Measurements from ENCODE around the gene SPON1.

Gene SPON1

DNA sequence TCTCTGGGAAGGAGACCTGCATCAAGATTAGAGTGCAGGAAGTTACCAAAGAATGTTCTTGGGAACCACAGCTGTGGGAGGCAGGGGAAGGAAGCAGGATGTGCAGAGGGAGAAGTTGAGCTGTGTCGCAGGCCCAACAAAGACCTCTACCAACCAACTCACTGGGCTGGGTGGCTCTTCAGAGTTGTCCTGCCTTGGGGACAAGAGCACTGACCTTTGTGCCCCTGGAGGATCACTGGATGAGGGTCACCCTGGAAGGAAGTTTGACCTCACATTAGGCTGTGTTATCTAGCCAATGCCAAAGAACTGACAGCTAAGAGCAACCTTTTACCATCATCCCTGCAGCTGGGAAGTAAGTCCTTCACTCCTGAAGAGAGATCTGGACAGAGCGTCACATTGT, 265.8 kb downstream of the SPON1 start:
- H3K4me3 ChIP-seq (ENCODE audit: control insufficient read depth, low read depth, low read length) = no peak overlapping the region
- TF ChIP-seq, protein P1, sequence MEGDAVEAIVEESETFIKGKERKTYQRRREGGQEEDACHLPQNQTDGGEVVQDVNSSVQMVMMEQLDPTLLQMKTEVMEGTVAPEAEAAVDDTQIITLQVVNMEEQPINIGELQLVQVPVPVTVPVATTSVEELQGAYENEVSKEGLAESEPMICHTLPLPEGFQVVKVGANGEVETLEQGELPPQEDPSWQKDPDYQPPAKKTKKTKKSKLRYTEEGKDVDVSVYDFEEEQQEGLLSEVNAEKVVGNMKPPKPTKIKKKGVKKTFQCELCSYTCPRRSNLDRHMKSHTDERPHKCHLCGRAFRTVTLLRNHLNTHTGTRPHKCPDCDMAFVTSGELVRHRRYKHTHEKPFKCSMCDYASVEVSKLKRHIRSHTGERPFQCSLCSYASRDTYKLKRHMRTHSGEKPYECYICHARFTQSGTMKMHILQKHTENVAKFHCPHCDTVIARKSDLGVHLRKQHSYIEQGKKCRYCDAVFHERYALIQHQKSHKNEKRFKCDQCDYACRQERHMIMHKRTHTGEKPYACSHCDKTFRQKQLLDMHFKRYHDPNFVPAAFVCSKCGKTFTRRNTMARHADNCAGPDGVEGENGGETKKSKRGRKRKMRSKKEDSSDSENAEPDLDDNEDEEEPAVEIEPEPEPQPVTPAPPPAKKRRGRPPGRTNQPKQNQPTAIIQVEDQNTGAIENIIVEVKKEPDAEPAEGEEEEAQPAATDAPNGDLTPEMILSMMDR (conservative IDR thresholded peaks at IDR 0.05; ENCODE audit: control insufficient read depth, insufficient read depth, low read depth, low read length) = no peak
- no peak for DNase-seq (ENCODE audit: low read depth)

DNA sequence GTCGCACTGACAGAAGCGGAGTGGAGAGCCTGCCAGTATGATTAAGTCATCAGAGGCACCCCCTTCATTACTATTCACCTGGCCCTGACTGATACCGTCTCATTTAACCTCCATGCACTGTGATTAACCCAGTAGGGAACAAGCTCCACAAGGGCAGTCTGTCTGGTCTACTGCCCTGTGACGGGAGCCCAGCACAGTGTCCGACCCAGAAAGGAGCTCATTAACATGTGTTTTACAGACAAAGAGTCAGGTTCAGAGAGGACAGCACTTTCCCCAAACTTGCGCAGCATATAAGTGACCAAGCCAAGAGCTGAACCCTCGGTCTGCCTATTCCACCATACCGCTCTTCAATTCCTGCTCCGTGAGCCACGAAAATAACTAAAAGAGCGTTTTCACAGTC, 266.9 kb downstream of the SPON1 start:
- TF ChIP-seq, protein P1 (conservative IDR thresholded peaks at IDR 0.05; ENCODE audit: control insufficient read depth, insufficient read depth, low read depth, low read length) = no peak
- no peak overlapping the region for H3K4me3 ChIP-seq (ENCODE audit: control insufficient read depth, low read depth, low read length)
- DNase-seq (ENCODE audit: low read depth) = no peak

DNA sequence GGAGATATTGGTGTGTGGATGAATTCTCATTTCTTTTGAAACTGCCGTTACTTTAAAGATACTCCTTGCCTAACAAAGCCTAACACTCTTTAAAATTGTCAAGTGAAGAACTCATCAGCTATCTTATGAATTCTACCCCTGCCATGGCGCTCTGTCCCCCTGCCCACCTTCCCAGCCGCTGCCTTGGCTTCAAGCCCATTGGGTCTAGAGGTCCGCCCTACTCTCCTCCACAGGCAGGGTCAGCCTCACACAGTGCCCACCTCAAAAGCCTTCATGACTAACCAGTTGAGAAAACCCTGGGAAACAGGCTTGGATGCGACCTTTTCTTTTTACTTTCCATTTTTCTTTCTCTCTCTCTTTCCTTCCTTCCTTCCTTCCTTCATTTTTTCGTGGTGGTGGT, 267.9 kb downstream of the SPON1 start:
- TF ChIP-seq, protein P1 (conservative IDR thresholded peaks at IDR 0.05; ENCODE audit: control insufficient read depth, insufficient read depth, low read depth, low read length) = no peak
- no peak for DNase-seq (ENCODE audit: low read depth)
- no peak overlapping the region for H3K4me3 ChIP-seq (ENCODE audit: control insufficient read depth, low read depth, low read length)

GRCh38 chr11:14232652-14233051, 270.1 kb downstream of the SPON1 start:
- DNase-seq (ENCODE audit: low read depth) = no peak
- TF ChIP-seq, protein P1 (conservative IDR thresholded peaks at IDR 0.05; ENCODE audit: control insufficient read depth, insufficient read depth, low read depth, low read length) = peak; percentile 23

GRCh38 chr11:14234446-14234845, 271.9 kb downstream of the SPON1 start:
- H3K4me3 ChIP-seq (ENCODE audit: control insufficient read depth, low read depth, low read length) = no peak overlapping the region

More at GRCh38 chr11:14232652-14233051, 270.1 kb downstream of the SPON1 start:
- H3K4me3 ChIP-seq (ENCODE audit: control insufficient read depth, low read depth, low read length) = no peak overlapping the region

DNA sequence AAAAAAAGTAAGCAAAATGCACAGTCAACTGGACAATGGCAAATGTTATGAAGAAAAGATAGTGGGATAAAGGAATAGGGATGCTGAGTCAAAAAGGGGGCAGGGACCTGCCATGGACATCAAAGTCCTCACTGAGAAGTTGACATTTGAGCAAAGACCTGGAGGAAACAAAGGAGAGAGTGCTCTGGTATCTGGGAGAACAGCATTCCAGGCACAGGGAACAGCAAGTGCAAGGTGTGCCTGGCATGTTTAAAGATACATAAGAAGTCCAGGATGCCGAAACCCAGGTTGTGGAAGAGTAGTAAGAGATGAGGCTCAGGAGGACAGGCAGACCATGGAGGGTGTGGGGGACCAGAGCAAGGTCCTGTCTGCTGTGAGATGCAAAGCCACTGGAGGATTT, 273.2 kb downstream of the SPON1 start:
- DNase-seq (ENCODE audit: low read depth) = no peak
- no peak overlapping the region for H3K4me3 ChIP-seq (ENCODE audit: control insufficient read depth, low read depth, low read length)
- TF ChIP-seq, protein P1 (conservative IDR thresholded peaks at IDR 0.05; ENCODE audit: control insufficient read depth, insufficient read depth, low read depth, low read length) = no peak

More at GRCh38 chr11:14234446-14234845, 271.9 kb downstream of the SPON1 start:
- TF ChIP-seq, protein P1 (conservative IDR thresholded peaks at IDR 0.05; ENCODE audit: control insufficient read depth, insufficient read depth, low read depth, low read length) = no peak
- DNase-seq (ENCODE audit: low read depth) = no peak

DNA sequence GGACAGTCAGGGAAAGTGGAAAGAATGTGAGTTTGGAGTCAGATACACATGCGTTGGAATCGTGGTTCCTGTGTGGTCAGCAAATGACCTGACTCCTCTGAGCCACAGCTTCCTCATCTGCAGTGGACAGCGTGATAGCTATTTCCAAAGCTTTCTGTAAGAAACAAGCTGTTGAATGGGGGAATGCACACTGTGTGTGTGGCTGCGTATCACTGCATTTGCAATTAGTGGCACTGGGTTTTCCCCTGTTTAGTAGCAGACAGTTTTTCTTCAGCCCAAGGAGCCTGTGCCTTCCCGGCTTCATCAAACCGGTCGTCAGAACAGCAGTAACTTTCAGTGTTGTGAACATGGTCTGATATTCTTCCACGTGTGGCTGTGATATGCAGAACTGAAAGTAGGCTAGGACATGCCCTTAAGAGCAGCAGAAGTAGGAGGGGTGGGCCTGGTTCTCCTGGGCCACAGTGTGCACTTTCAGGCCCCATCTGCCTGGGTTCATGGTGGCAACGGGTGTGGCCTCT, 275.0 kb downstream of the SPON1 start:
- H3K4me3 ChIP-seq (ENCODE audit: control insufficient read depth, low read depth, low read length) = no peak overlapping the region
- no peak for DNase-seq (ENCODE audit: low read depth)
- TF ChIP-seq, protein P1 (conservative IDR thresholded peaks at IDR 0.05; ENCODE audit: control insufficient read depth, insufficient read depth, low read depth, low read length) = no peak
